Activated CD4-positive, alpha-beta T cell treated with anti-CD3 and anti-CD28 coated beads, Interleukin-2, amount 50 U/mL, for 16 hours (primary cell): Measurements from ENCODE around the gene FAM228A.
"Not testable (repeated sequence)": the region's sequence is repeated elsewhere in the genome, so short reads cannot be mapped to it uniquely, and the experiment has no call there.

ENCODE experiments used
- DNase-seq: peaks from one replicate; pipeline ENCODE4 v3.0.0-alpha.2; 2020

The FAM228A gene

DNA sequence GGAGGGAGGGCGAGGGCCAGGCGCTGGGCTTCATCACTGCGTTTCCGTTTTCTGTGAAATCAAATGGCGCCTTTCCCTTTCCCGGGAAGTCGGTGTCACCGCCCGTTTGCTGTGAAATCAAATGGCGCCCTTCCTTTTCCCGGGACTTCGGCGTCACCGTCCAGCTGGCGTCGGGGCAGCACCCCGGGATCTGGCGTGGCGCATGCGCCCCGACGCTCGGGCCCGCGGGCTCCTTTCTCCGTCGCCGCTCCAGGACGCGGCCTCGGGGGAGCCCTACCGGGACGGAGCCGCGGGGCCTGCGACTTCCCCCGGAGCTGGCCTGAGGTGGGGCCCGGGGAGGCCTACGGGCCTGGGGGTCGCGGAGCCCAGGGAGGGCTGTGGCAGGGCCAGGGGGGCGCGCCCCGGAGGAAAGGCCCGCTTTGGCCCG lies at the start of gene FAM228A:
FAM228A (plus strand) TSS at position 203 of the 427 bp plus-strand sequence. CDS start 428 bp downstream, outside the sequence.
- no peak for DNase-seq

DNA sequence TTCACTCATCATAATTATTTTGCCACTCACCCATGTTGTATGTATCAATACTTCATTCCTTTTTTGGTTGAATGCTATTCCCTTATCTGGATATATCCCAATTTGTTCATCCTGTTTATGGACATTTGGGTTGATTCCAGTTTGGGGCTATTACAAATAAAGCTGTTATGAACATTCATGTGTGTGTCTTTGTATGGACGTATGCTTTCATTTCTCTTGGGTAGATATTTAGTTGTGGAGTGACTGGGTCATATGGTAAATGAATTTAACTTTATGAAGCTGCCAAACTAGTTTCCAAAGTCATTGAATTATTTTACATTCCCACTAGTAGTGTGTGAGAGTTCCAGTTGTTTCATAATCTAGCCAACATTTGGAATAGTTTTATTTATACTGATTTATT lies 48.9 kb upstream of the FAM228A start:
- no peak for DNase-seq

DNA sequence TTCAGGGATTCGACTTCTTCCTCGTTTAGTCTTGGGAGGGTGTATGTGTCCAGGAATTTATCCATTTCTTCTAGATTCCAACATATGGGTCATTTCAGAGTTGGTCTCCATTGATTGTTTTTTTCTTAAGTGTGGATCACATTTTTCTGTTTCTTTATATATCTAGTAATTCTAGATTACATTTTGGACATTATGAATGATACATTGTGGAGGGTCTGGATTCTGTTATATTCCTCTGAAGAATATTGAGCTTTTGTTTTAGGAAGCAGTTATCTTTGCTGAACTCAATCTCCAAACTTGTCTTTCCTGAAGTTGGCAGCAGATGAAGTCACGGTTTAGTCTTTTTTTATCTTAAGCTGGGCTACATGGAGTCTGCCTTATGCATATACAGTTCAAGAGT lies 42.3 kb upstream of the FAM228A start:
- no peak for DNase-seq

DNA sequence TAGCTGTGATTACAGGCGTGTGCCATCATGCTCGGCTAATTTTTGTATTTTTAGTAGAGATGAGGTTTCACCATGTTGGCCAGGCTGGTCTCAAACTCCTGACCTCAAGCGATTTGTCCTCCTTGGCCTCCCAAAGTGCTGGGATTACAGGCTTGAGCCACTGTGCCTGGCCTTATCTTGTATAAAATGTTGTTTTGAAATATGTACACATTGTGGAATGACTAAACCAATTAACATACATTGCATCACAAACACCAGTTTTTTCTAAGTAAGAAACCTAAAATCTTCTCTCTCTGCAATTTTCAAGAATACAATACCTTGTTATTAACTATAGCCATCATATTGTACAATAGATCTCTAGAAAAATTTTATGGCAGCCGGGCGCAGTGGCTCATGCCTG lies 34.5 kb upstream of the FAM228A start:
- not testable (repeated sequence) for DNase-seq

DNA sequence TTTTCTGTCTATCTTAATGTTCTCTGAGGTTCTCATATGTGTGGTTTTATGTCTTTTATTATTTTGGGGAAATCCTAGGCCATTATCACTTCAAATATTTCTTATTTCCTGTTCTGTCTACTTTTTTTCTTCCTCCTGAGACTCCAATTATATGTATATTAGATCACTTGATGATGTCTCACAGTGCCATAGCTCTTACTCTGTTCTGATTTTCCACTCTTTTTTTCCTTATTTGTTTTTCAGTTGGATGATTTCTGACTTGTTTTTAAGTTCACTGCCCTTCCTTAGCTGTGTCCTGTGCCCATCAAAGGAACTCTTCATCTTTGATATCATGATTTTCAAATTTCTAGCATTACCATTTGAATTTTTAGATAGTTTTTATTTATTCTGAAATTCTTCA lies 27.5 kb upstream of the FAM228A start:
- no peak for DNase-seq

DNA sequence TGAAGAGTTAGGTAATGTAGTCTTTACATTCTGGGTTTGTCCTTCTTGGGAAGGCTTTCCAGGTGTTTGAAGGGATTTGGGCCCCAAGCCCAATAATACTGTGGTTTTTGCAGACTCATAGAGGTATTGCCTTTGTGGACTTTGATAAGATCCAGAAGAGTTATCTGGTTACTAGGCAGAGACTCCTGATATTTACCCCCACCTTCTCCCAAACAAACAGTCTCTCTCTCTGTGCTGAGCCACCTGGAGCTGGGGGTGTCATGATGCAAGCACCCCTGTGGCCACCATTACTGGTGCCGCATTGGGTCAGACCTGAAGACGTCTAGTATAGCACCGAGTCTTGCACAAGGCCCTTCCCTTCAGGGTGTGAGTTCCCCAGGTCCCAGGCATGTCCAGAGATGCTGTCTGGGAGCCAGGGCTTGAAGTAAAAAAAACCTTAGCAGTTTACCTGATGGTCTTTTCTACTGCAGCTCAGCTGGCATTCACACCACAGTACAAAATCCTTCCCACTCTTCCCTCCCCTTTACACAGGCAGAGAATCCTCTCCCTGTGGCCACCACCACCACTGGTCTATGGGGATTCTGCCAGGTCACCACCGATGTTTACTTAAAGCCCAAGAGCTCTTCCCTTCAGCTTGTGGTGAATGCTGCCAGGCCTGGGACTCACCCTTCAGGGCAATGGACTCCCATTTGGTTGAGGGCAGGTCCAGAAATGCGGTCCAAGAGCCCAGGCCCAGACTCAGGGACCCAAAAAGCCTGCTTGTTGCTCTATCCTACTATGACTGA lies 22.2 kb upstream of the FAM228A start:
- no peak for DNase-seq

DNA sequence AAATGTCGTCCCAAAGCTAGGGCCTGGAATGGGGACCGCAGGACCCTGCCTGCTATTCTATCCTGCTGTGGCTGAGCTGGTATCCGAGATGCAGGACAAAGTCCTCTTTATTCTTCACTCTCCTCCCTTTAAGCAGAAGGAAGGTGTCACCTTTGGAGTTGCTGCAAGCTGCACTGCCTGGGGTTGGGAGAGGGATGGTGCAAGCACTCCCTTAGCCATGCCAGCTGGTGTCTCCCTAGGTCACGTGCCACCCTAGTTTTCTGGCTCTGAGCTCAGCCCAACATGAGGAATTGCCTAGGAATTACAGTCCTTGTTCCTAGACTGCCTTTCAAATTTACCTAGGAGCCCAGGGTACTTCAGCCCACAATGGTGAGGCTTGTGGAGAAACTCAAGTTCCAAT lies 21.4 kb upstream of the FAM228A start:
- no peak for DNase-seq

DNA sequence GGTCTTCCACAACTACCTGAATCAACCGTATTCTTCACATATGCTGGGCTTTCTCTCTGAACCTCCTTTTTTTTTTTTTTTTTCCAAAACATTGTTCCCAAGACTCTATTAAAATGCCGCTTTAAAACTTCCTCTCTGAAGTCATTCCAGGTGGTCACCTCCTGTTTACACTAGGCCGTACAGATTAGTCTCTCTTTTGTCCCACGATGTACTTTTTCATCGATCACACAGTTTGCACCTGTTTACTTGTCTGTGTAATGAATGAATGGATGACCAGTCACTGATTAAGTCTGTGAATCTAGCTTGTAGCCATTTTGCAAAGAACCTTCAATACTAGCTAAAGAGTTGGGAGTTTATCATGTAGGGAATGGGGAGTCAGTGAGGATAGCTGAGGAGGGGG lies 16.7 kb upstream of the FAM228A start:
- DNase-seq: no peak

DNA sequence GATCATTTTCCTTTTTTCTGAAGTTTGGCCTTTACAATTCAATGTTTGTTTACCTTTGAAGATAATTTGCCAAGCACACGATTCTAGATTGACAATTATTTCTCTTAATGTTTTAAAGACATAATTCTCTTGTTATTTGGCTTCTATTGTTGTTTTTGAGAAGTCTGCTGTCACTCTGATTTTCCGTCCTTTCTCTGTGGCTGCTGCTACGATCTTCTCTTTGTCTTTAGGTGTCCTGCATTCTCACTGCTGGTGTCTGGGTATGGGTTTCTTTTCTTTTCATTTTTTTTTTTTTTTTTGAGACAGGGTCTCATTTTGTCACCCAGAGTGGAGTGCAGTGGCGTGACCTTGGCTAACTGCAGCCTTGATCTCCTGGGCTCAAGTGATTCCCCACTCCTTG lies 15.1 kb upstream of the FAM228A start:
- no peak for DNase-seq

DNA sequence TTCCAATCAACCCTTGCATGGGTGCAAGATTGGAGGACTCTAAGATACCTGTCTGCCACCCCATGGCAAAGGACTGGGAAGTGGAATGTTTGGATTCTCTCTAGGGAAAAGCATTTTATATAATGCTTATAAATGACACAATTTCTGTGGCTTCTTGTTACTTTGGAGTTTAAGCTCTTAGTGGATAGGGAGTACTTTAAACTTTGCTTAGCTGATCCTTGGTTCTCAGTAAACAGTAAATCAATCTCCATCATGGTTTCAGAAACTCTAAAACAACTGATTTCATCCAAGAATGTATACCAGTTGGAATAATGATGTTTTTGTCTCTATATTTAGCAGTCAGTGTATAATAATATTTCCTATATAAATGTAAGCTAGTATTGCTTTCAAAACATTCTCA lies 14.1 kb upstream of the FAM228A start:
- no peak for DNase-seq

DNA sequence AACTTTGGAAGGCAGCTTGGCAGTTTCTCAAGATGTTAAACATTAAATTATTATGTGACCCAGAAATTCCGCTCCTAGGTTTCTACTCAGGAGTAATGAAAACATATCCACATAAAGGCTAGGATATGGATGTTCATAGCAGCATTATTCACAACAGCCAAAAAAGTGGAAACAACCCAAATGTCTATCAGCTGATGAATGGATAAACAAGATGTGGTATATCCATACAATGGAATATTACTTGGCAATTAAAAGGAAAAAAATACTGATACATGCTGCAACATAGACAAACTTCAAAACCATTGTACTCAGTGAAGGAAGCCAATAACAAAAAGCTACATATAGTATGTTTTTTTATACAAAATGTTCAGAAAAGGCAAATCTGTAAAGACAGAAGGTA lies 12.4 kb upstream of the FAM228A start:
- no peak for DNase-seq

DNA sequence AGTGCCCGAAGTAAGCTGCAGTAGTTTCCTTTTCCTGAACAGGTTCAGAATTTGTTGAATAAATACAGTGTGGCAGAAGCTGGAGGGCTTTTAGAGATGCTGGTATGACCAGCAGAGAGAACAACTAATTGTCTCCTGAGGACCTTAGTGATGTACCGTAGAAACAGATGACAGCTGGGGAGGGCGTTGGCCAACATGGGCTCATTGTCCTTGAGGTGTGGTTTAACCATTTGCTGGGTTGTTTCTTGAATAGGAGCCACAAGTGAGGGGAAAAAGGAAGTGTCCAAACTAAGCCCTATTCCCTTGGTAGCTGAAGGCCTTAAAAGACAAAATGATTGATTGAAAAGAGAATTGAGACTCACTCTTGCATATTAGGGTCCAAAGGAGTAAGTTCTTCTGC lies 11.7 kb upstream of the FAM228A start:
- DNase-seq: no peak

DNA sequence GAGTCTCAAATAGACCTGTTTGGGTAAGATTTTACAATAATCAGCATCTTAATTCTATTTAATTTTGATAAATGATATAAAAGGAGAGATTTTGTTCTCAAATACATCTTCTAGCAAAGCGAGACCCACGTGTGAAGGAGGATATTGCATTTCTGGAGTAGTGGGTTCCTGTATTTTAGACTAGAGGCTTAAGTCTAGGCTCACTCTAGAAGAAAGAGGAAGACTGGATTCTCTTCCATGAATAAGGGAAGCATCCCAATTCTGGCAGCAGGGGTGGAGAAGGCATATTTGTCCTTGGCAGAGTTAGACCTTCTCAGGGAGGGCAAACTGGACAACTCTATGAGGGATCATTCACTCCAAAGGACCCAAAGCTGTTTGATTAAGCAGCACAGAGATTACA lies 11.3 kb upstream of the FAM228A start:
- DNase-seq: no peak

DNA sequence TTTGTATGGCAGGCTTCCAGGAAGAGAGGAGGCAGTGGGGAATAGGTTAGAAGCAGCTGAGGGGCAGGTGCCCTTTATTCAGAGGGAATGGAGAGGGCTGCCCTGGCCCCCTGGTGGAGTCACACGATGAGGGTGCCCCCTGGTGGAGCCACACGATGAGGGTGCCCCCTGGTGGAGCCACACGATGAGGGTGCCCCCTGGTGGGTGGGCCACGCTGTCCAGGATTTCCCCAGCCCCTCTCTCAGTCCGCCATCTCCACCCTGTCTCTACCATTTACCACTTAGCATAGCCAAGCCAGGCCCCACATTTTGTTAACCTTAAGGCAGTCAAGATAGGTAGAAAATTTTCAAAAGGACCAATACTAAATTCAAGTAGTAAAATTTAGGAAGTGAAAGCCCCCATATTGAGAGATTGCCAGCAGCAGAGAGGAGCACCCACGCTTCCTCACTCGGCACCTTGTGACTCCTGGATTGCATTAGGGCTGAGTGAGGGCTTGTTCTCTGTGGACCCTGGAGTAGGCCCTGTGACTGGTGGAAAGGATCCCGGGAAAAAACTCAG lies 10.4 kb upstream of the FAM228A start:
- peak; percentile 25 for DNase-seq

DNA sequence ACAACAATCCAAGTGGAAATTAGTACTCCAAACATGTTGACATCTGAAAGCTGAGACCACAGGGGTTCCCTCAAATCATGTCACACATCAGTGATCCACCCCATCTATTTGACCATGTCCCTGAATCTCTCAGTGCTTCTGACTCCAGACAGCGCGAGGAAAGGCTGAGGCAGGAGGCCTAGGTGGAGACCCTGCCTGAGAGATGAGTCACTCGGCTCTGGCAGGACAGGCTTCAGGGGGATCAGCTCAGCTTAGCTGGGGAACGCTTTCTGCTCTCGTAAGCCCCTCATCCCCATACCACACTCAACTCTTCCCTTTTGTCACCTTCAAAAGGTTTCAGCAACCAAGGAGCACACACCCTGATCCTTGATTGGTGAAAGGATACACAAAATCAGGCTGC lies 5.8 kb upstream of the FAM228A start:
- no peak for DNase-seq

DNA sequence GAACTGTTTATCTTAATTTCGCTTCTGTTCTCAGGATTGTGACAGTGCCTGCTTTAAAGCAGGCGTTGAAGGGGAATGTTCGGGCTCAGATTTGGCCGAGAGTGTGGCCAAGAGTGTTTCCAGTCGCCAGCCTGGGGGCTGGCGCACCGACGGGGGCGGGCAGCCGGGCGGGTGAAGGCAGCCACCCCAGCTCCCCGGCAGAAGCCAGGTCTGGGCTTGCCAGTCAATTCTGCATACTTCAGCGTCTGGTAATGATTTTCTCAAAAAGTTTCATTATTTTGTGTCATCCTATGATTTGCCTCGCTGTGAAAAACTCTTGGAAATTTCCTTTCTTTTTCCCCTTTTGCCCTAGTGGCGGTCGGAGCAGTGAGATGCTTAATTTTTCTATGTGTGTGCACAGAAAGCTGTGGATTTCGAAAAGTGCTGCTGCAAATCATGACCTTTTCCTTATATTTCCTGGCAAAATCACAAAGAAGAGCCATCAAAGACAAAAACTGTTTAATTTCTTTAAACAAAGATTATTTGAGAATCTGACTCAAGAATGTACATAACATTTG lies 856 bp downstream of the FAM228A start:
- no peak for DNase-seq

DNA sequence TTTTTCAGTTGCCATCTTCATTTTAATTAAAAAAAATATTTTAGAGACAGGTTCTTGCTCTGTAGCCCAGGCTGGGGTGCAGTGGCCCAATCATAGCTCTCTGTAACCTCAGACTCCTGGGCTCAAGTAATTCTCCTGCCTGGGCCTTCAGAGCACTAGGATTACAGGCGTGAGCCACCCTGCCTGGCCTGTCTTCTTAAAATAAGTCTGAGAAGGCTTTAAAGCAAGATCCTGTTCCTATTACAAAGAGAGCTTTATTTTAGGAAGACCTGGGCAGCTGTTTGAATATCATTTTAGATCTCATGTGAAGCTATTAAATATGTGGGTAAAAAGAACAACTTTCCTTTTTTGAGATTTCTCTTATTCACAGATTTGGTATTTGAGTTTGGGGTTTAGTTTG lies 1.5 kb downstream of the FAM228A start:
- DNase-seq: no peak

DNA sequence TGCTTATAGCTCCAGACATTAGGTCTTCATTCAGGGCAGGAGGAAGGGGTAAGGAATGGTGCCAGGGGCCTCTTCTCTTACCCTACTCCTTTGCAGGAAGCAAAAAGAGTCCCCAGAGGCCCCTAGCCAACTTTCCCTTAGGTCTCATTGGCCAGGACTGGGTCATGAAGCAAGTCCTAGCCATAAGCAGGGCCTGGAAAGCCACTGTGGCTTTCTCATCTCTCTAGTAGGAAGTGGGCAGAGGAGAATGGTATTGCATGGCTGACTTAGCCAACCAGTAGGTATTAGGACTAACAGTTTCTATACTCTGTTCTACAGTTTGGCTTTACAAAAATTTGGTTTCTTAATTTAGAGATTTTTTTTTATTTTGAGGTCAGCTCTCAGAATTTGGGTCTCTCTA lies 4.8 kb downstream of the FAM228A start:
- DNase-seq: no peak

DNA sequence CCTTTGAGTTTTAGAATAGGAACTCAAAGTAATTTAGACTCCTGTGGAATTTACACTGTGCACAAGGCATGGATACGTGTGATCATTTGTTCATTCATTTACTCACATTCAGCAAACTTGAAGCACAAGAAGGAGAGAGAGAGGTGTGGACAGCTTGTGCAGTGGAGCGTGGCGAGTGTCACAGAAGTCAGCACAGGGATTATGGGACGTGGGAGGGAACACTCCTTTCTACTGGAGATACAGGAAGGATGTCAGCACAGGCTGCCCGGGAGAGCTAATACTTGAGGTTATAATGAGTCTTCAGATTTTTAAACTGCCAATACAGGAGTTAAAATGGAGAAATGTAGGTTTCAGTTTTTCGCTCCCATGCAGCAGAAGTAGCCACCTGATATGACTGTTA lies 7.0 kb downstream of the FAM228A start:
- DNase-seq: no peak

DNA sequence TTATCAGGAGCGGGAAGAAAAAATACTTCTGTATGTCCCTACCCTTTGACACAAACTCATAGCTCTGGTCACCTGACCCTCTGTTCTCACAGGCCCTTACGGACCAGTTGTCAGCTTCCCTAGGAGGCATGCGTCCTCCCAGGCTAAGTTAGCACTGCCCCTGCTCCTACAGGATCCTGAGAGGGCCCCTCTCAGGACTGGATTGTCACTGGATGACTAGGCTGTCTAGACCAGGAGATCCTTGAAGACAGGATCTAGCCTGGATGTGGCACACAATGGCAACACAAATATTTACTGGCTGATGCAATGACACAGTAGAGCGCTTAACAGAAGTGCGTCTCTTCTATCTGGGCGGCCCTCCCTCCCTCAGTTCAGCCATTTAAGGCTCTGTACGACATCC lies 7.7 kb downstream of the FAM228A start:
- DNase-seq: no peak

DNA sequence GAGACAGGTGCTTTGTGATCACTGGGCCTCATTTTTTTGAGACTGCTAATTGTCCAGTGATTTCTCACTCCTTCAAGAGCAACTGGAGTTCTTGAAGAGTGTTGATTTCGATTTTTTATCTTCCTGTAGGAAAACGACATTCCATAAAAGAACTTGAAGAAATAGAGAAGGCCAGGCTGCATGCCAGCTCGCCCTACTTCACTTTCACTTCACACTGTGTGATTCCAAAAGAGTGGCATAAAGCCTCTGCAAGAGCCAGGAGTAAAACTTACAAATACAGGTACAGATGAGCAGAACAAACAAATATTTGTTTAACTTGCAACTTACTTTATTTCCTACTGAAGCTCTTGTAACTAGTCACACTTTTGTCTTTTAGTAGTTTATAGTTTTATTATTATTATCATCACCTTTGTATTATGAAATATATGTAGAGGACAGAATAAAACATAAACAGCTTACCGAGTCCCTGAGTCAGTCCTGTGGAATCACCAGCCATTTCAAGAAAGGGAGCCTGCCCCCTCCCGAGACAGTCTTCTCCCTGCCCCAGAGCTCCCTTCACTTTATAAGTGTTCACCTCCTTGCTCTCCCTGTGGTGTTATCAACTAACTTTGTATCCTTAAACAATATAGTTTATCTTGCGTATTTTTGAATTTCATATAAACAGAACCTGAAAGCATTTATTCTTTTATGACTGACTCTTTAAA lies 8.7 kb downstream of the FAM228A start:
- DNase-seq: no peak

DNA sequence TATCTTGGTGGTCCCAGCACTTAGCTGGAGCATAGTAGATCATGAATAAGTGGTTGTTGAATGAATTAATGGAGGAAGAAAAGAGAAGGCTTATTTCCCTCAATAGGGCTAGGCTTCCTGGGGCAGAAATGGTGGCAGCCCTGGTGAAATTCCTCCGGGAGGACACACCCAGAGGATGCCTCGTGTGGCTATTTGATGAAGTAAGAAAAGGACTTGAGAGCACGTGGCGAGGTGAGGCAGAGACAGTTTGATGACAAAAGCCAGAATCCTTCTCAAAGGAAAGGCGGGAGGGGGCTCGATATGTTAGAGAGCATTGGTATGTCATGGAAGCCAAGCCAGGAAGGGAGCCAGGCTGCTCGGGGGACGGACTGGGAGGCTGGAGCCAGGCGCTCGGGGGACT lies 14.7 kb downstream of the FAM228A start:
- no peak for DNase-seq

DNA sequence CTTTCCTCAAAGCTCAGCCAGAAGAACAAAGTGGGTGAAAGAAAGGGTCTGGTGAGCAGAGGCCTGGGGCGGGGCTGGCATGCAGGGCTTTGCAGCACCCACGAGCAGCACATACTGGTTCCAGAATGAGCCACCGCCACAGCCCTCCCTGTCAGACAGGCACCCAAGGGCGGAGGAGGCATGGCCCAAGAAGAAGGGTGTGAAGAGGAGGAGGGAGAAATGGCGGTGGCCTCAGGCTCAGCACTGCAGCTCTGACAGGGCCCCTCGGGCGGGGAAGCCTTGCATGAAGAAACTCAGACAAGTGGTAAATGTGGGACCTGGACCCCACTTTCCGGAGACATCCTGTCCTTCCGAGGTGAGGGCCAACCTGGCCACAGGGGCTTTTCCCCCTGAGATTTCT lies 15.7 kb downstream of the FAM228A start:
- DNase-seq: no peak

DNA sequence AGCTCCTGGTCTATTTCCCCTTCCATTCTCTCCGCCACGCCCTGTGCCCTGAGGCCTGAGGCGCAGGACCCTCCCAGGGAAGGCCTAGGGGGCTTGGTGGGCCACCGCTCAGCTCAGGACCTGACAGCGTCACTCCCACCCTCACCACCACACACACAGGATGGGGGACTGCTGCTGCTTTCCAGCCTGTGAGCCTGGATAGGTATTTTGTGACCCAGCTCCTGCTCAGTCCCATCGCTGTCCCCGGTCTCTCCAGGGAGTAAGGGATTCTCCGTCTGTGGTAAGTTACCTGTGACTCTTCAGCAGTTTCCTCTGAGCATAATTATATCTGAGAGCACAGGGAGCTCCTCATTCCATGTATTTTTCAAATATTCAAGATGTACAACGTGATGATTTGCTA lies 16.3 kb downstream of the FAM228A start:
- DNase-seq: no peak
